ENCODE data around the gene PRCC.
A peak's percentile ranks its signal among the peaks of the same experiment; 100 is the strongest.

PRCC gene

GRCh38 chr1:156812293-156812990 is 45.1 kb downstream of the PRCC start:
- TF ChIP-seq, protein P1, sequence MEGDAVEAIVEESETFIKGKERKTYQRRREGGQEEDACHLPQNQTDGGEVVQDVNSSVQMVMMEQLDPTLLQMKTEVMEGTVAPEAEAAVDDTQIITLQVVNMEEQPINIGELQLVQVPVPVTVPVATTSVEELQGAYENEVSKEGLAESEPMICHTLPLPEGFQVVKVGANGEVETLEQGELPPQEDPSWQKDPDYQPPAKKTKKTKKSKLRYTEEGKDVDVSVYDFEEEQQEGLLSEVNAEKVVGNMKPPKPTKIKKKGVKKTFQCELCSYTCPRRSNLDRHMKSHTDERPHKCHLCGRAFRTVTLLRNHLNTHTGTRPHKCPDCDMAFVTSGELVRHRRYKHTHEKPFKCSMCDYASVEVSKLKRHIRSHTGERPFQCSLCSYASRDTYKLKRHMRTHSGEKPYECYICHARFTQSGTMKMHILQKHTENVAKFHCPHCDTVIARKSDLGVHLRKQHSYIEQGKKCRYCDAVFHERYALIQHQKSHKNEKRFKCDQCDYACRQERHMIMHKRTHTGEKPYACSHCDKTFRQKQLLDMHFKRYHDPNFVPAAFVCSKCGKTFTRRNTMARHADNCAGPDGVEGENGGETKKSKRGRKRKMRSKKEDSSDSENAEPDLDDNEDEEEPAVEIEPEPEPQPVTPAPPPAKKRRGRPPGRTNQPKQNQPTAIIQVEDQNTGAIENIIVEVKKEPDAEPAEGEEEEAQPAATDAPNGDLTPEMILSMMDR (IDR thresholded peaks at IDR 0.05; ENCODE audit: insufficient read depth, low read depth, low read length, missing control alignments): no peak
- H3K4me3 ChIP-seq (ENCODE audit: low read depth, low read length): no peak overlapping the region
- no peak for DNase-seq (ENCODE audit: low read depth)

- no peak for DNase-seq (ENCODE audit: low read depth)
- peak overlapping the region; percentile 55 for H3K4me3 ChIP-seq (ENCODE audit: low read depth, low read length)
- TF ChIP-seq, protein P1 (IDR thresholded peaks at IDR 0.05; ENCODE audit: insufficient read depth, low read depth, low read length, missing control alignments): no peak
Measured at GRCh38 chr1:156813298-156813697, 46.0 kb downstream of the PRCC start.

DNA sequence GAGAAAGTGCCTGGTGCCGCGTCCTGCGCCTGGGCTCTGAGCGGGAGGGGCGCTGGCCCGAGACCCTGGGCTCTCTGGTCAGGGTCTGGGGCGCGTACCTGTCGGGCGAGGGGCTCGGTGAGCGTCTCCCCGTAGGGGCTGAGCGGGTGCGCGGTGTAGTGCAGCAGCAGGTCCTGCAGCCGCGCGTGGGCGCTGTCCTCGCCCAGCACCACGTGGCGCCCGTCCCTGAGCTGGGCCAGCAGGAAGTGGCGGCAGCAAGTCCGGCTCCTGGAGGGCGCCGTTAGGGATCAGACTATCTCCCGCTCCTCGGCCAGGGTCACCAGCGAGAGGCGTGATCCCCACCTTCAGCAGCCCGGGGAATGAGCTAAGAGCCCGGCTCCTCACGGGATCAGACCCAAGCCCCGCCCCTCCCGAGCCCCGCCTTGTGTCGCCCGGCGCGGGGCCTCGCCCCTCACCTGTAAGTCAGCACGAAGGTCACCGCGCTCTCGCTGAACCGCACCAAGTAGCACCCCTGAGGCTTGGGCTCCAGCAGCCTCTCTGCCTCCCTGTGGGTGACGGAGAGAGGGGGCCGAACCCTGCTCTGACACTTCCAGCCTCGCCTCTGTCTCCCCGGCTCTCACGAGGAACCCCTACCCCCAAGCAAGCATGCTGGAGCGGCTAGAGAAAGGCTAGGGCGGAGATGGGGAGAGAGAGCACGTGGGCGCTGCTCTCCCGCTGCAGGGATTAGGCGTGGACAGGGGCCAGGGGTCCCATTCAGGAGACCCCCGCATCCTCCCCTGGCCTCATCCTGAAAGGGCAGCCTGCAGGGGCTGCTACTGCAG is 46.6 kb downstream of the PRCC start:
- peak overlapping the region; percentile 55 for H3K4me3 ChIP-seq (ENCODE audit: low read depth, low read length)
- TF ChIP-seq, protein P1 (IDR thresholded peaks at IDR 0.05; ENCODE audit: insufficient read depth, low read depth, low read length, missing control alignments): peak; percentile 61
- DNase-seq (ENCODE audit: low read depth): peak; percentile 61

DNA sequence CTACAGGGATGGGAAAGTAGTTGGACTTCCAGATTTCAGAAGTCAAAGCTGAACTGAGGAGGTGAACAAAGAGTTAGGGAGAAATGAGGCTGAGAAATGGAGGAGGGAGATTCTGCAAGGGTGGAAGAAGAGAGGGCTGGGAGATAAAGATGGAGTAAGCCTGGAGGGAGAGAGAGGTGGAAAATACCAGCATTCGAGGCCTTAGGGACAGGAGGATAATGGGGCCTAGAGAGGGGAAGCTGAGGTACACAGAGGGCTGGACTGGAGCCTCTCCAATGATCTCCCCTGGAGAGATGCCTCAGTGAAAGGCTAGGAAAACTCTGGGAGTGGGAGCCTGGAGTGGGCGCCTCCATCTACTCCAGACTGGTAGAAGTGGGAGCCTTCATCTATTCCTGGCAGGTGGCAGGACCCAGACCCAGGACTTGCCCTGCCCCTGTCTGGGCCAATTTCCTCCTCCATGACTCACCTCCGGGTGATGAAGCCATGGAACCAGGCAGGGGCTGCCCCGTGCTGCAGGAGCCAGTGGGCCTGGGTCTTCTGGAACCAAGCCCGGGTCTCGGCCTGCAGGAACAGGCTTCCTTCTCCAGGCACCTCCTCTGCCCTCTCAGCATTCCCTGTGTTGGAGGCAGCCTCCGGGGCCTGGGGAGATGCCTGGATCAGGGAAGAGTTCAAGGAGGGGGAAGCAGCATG is 47.4 kb downstream of the PRCC start:
- H3K4me3 ChIP-seq (ENCODE audit: low read depth, low read length): no peak overlapping the region
- DNase-seq (ENCODE audit: low read depth): no peak
- TF ChIP-seq, protein P1 (IDR thresholded peaks at IDR 0.05; ENCODE audit: insufficient read depth, low read depth, low read length, missing control alignments): no peak

GRCh38 chr1:156815307-156815826 is 48.0 kb downstream of the PRCC start:
- TF ChIP-seq, protein P1 (IDR thresholded peaks at IDR 0.05; ENCODE audit: insufficient read depth, low read depth, low read length, missing control alignments): no peak
- DNase-seq (ENCODE audit: low read depth): no peak
- H3K4me3 ChIP-seq (ENCODE audit: low read depth, low read length): no peak overlapping the region

GRCh38 chr1:156815961-156816422 is 48.7 kb downstream of the PRCC start:
- DNase-seq (ENCODE audit: low read depth): no peak
- H3K4me3 ChIP-seq (ENCODE audit: low read depth, low read length): peak overlapping the region; percentile 52
- TF ChIP-seq, protein P1 (IDR thresholded peaks at IDR 0.05; ENCODE audit: insufficient read depth, low read depth, low read length, missing control alignments): no peak

Data from GM12865 (cell line).